ENCODE measurements around the gene TBC1D14. TPM values are rescaled to one million over a fixed set of nuclear protein-coding genes. Genes with fewer than 3 reads are reported as not detected.

TBC1D14 gene
- polyA plus RNA-seq, 3 donors: 36.3 to 44.7 (median 39.3) TPM

DNA sequence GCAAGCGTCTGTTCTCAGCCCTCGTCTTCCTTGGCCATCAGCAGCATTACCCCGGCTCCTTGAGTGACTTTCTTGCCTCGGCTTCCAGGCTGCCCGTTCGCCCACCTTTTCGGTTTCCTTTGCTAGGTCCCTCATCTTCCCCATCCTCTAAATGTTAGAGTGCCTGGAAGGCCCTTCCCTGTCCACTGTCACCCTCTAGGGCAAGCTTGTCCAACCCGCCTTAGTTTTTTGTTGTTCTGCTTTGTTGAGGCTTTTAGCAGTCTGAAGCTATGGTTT, 62.7 kb downstream of the TBC1D14 start:
- no peak for DNase-seq
- H3K9ac ChIP-seq (ENCODE audit: insufficient read depth, low read length, poor library complexity, severe bottlenecking): no peak overlapping the region
- H4K20me1 ChIP-seq (ENCODE audit: insufficient read depth, low read length): peaks cover 78% of the 10 kb centered on the region
- H2AFZ ChIP-seq (ENCODE audit: insufficient read depth, low read depth, low read length, poor library complexity, severe bottlenecking): no peak overlapping the region
- no peak overlapping the region for H3K4me3 Mint-ChIP-seq
- H3K27ac Mint-ChIP-seq: peak overlapping the region in 2 of 7 donors; percentile 67 to 84
- H3K4me1 ChIP-seq (ENCODE audit: control insufficient read depth in 1 of 2, insufficient read depth in 2 of 2, low read length in 2 of 2): peaks cover 5 to 7% of the 10 kb centered on the region in 2 donors
- H3K4me3 ChIP-seq (replicated peaks in 1 of 3; ENCODE audit: low read depth in 2 of 3, low read length in 3 of 3): no peak overlapping the region
- peaks cover 41 to 60% of the 10 kb centered on the region in 2 donors for H3K36me3 ChIP-seq (replicated peaks in 1 of 2; ENCODE audit: control insufficient read depth in 1 of 2, insufficient read depth in 2 of 2, low read length in 2 of 2)
- H3K27me3 ChIP-seq (ENCODE audit: control insufficient read depth in 2 of 2, insufficient read depth in 2 of 2, low read length in 2 of 2): no peaks in the 10 kb centered on the region
- intact Hi-C loops (cut with micrococcal nuclease): no loop called here
- TF ChIP-seq, protein P1, sequence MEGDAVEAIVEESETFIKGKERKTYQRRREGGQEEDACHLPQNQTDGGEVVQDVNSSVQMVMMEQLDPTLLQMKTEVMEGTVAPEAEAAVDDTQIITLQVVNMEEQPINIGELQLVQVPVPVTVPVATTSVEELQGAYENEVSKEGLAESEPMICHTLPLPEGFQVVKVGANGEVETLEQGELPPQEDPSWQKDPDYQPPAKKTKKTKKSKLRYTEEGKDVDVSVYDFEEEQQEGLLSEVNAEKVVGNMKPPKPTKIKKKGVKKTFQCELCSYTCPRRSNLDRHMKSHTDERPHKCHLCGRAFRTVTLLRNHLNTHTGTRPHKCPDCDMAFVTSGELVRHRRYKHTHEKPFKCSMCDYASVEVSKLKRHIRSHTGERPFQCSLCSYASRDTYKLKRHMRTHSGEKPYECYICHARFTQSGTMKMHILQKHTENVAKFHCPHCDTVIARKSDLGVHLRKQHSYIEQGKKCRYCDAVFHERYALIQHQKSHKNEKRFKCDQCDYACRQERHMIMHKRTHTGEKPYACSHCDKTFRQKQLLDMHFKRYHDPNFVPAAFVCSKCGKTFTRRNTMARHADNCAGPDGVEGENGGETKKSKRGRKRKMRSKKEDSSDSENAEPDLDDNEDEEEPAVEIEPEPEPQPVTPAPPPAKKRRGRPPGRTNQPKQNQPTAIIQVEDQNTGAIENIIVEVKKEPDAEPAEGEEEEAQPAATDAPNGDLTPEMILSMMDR (IDR thresholded peaks at IDR 0.05): no peak
- no peaks in the 10 kb centered on the region for H3K9me3 Mint-ChIP-seq
- no peaks in the 10 kb centered on the region for H3K9me3 ChIP-seq (replicated peaks in 1 of 2; ENCODE audit: control insufficient read depth in 1 of 2, insufficient read depth in 1 of 2, low read length in 2 of 2)
- H3K79me2 ChIP-seq (ENCODE audit: insufficient read depth, low read length): peaks cover 79% of the 10 kb centered on the region
- peaks cover 9% of the 10 kb centered on the region for H3K4me1 Mint-ChIP-seq
- H3K36me3 Mint-ChIP-seq: peaks cover 58 to 66% of the 10 kb centered on the region in 2 donors
- H3K27me3 Mint-ChIP-seq (ENCODE audit: low read depth in 3 of 3): no peaks in the 10 kb centered on the region
- peak overlapping the region in 1 of 2 donors; percentile 37 for H3K27ac ChIP-seq (ENCODE audit: low read depth in 1 of 2, low read length in 2 of 2)
- no peak overlapping the region for H3K4me2 ChIP-seq (replicated peaks; ENCODE audit: extremely low read depth, low read length, poor library complexity, severe bottlenecking)
- 96% methylated on average over 6 of the region's 8 CpGs for WGBS (ENCODE audit: insufficient coverage)

DNA sequence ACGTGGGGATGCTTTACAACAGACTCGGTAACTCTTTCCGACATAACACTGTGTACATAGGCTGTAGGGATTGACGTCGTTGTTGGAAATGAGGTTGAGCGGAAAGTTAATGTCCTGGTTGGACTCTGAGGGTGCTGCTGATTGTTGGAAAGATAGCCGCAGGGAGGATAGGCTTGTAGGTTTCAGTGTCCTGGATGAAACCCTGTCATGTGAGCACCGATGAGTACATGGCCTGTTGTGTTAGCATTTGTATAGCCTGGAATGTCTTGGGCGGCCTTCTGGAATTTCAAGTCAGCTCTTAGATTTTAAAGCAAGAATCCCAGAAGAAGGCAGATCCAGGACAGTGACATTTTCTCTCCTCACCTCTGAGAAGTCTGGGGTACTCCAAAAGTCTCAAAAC, 63.3 kb downstream of the TBC1D14 start:
- H3K4me3 ChIP-seq (replicated peaks in 1 of 3; ENCODE audit: low read depth in 2 of 3, low read length in 3 of 3): no peak overlapping the region
- no peak overlapping the region for H2AFZ ChIP-seq (ENCODE audit: insufficient read depth, low read depth, low read length, poor library complexity, severe bottlenecking)
- H3K9ac ChIP-seq (ENCODE audit: insufficient read depth, low read length, poor library complexity, severe bottlenecking): no peak overlapping the region
- Mint-ChIP-seq H3K4me3 (no peak overlapping the region), H3K27me3 (ENCODE audit: low read depth in 3 of 3) (no peaks in the 10 kb centered on the region), H3K9me3 (no peaks in the 10 kb centered on the region), H3K36me3 (peaks cover 53 to 60% of the 10 kb centered on the region in 2 donors), H3K4me1 (peaks cover 9% of the 10 kb centered on the region), H3K27ac (no peak overlapping the region)
- no peaks in the 10 kb centered on the region for H3K9me3 ChIP-seq (replicated peaks in 1 of 2; ENCODE audit: control insufficient read depth in 1 of 2, insufficient read depth in 1 of 2, low read length in 2 of 2)
- DNase-seq: no peak
- peak overlapping the region in 1 of 2 donors; percentile 37 for H3K27ac ChIP-seq (ENCODE audit: low read depth in 1 of 2, low read length in 2 of 2)
- H3K36me3 ChIP-seq (replicated peaks in 1 of 2; ENCODE audit: control insufficient read depth in 1 of 2, insufficient read depth in 2 of 2, low read length in 2 of 2): peaks cover 37 to 54% of the 10 kb centered on the region in 2 donors
- H3K79me2 ChIP-seq (ENCODE audit: insufficient read depth, low read length): peaks cover 74% of the 10 kb centered on the region
- H3K4me1 ChIP-seq (ENCODE audit: control insufficient read depth in 1 of 2, insufficient read depth in 2 of 2, low read length in 2 of 2): peaks cover 5 to 7% of the 10 kb centered on the region in 2 donors
- no peaks in the 10 kb centered on the region for H3K27me3 ChIP-seq (ENCODE audit: control insufficient read depth in 2 of 2, insufficient read depth in 2 of 2, low read length in 2 of 2)
- WGBS (ENCODE audit: insufficient coverage): 94% methylated on average over 8 of the region's 9 CpGs
- TF ChIP-seq, protein P1 (IDR thresholded peaks at IDR 0.05): no peak
- no peak overlapping the region for H3K4me2 ChIP-seq (replicated peaks; ENCODE audit: extremely low read depth, low read length, poor library complexity, severe bottlenecking)
- peaks cover 73% of the 10 kb centered on the region for H4K20me1 ChIP-seq (ENCODE audit: insufficient read depth, low read length)
- intact Hi-C loops (cut with micrococcal nuclease): no loop called here

All from CD14-positive monocyte (primary cell).